Trophoblast cell (in vitro differentiated cells and primary cell): Measurements from ENCODE around the gene RAD54L2.
"Not testable (repeated sequence)": the region's sequence is repeated elsewhere in the genome, so short reads cannot be mapped to it uniquely, and the experiment has no call there.

Experiments
- DNase-seq, 2 donors: peaks; one replicate each; pipeline ENCODE4 v3.0.0-alpha.2; 2016
- H2AFZ ChIP-seq: 2 replicates; pipeline ENCODE4 v1.6.1; 2013; ENCODE audit warnings: low read length, moderate library complexity, mild to moderate bottlenecking; ENCODE audit not compliant: insufficient read depth, poor library complexity
- H2AK5ac ChIP-seq: 2 replicates; pipeline ENCODE4 v1.6.1; 2013; ENCODE audit warnings: mild to moderate bottlenecking, low read length
- H2BK120ac ChIP-seq: 2 replicates; pipeline ENCODE4 v1.6.1; 2013; ENCODE audit warnings: low read length, mild to moderate bottlenecking, moderate library complexity; ENCODE audit not compliant: insufficient read depth, poor library complexity
- H2BK12ac ChIP-seq: 2 replicates; pipeline ENCODE4 v1.6.1; 2013; ENCODE audit warnings: mild to moderate bottlenecking, low read length, moderate library complexity
- H2BK5ac ChIP-seq: 2 replicates; pipeline ENCODE4 v1.6.1; 2013; ENCODE audit warnings: low read length, low read depth, moderate library complexity, mild to moderate bottlenecking; ENCODE audit not compliant: poor library complexity
- H3K14ac ChIP-seq: 2 replicates; pipeline ENCODE4 v1.6.1; 2013; ENCODE audit warnings: mild to moderate bottlenecking, low read length
- H3K18ac ChIP-seq: 2 replicates; pipeline ENCODE4 v1.6.1; 2013; ENCODE audit warnings: mild to moderate bottlenecking, low read length
- H3K23ac ChIP-seq: 2 replicates; pipeline ENCODE4 v1.6.1; 2013; ENCODE audit warnings: low read length
- H3K27ac ChIP-seq: 2 replicates; pipeline ENCODE4 v1.5.1; 2013; ENCODE audit warnings: low read depth, mild to moderate bottlenecking, inconsistent platforms, low read length, moderate library complexity
- H3K27me3 ChIP-seq: 2 replicates; pipeline ENCODE4 v1.6.1; 2013; ENCODE audit warnings: inconsistent platforms, mild to moderate bottlenecking, low read length, moderate library complexity; ENCODE audit not compliant: insufficient read depth
- H3K36me3 ChIP-seq, 2 experiments: 1 replicate in 1 of 2; 2 replicates in 1 of 2; pipeline ENCODE4 v1.6.1; 2013; ENCODE audit warnings: low read length in 2 of 2, mild to moderate bottlenecking in 2 of 2, moderate library complexity in 1 of 2; ENCODE audit not compliant: insufficient read depth in 2 of 2, control insufficient read depth in 1 of 2
- H3K4ac ChIP-seq: 2 replicates; pipeline ENCODE4 v1.6.1; 2013; ENCODE audit warnings: low read depth, mild to moderate bottlenecking, low read length, moderate library complexity
- H3K4me1 ChIP-seq, 2 experiments: 1 replicate in 1 of 2; 2 replicates in 1 of 2; pipeline ENCODE4 v1.6.1; 2013; ENCODE audit warnings: low read length in 2 of 2, mild to moderate bottlenecking in 2 of 2, moderate library complexity in 1 of 2; ENCODE audit not compliant: insufficient read depth in 2 of 2, control insufficient read depth in 1 of 2
- H3K4me2 ChIP-seq: 2 replicates; pipeline ENCODE4 v1.6.1; 2013; ENCODE audit warnings: inconsistent platforms, mild to moderate bottlenecking, low read length, moderate library complexity
- H3K4me3 ChIP-seq: 2 replicates; pipeline ENCODE4 v1.5.1; 2013; ENCODE audit warnings: mild to moderate bottlenecking, low read depth, low read length, inconsistent platforms
- H3K79me1 ChIP-seq: one replicate; pipeline ENCODE4 v1.6.1; 2013; ENCODE audit warnings: low read length
- H3K79me2 ChIP-seq: 2 replicates; pipeline ENCODE4 v1.6.1; 2013; ENCODE audit warnings: low read length, mild to moderate bottlenecking; ENCODE audit not compliant: control insufficient read depth, insufficient read depth, poor library complexity
- H3K9ac ChIP-seq: 2 replicates; pipeline ENCODE4 v1.6.1; 2013; ENCODE audit warnings: mild to moderate bottlenecking, low read length
- H3K9me3 ChIP-seq: 2 replicates; pipeline ENCODE4 v1.6.1; 2013; ENCODE audit warnings: low read depth, mild to moderate bottlenecking, control low read depth, inconsistent platforms, low read length; ENCODE audit not compliant: insufficient read depth
- H4K12ac ChIP-seq: 2 replicates; pipeline ENCODE4 v1.6.1; 2013; ENCODE audit warnings: low read depth, mild to moderate bottlenecking, low read length, moderate library complexity
- H4K8ac ChIP-seq: 2 replicates; pipeline ENCODE4 v1.6.1; 2013; ENCODE audit warnings: low read depth, mild to moderate bottlenecking, low read length, moderate library complexity
- H4K91ac ChIP-seq: one replicate; pipeline ENCODE4 v1.6.1; 2013; ENCODE audit warnings: low read depth, mild to moderate bottlenecking, low read length, moderate library complexity
- WGBS: extraction: QIAGEN DNeasy Blood & Tissue Kit; methylation state at CpG from one replicate; pipeline ENCODE4 v1.1.7; 2013; ENCODE audit warnings: missing lambda C conversion rate; ENCODE audit not compliant: insufficient read length, insufficient coverage; ENCODE audit errors: extremely low coverage; 5-methylcytosine and 5-hydroxymethylcytosine counted together

The RAD54L2 gene

GRCh38 chr3:51557993-51558392 lies 19.5 kb downstream of the RAD54L2 start:
- H3K4me1 ChIP-seq = peaks cover 0 to 5% of the 10 kb centered on the region in 2 experiments
- no peak overlapping the region for H4K12ac ChIP-seq
- no peak overlapping the region for H2BK12ac ChIP-seq
- H4K91ac ChIP-seq = no peak overlapping the region
- H3K14ac ChIP-seq = no peak overlapping the region
- no peak for DNase-seq
- no peak overlapping the region for H3K4me3 ChIP-seq
- no peak overlapping the region for H3K27ac ChIP-seq
- no peak overlapping the region for H2BK5ac ChIP-seq
- H3K4me2 ChIP-seq = no peak overlapping the region
- H3K79me1 ChIP-seq = no peaks in the 10 kb centered on the region
- H4K8ac ChIP-seq = no peak overlapping the region
- no peak overlapping the region for H3K18ac ChIP-seq
- no peaks in the 10 kb centered on the region for H3K27me3 ChIP-seq
- H3K79me2 ChIP-seq = no peaks in the 10 kb centered on the region
- H2BK120ac ChIP-seq = no peak overlapping the region
- H2AK5ac ChIP-seq = no peak overlapping the region
- H3K4ac ChIP-seq = no peak overlapping the region
- H3K36me3 ChIP-seq = peaks cover 2 to 12% of the 10 kb centered on the region in 2 experiments
- H3K9ac ChIP-seq = no peak overlapping the region
- no peaks in the 10 kb centered on the region for H3K9me3 ChIP-seq
- no peak overlapping the region for H3K23ac ChIP-seq
- no peak overlapping the region for H2AFZ ChIP-seq
- no CpG with 5 or more reads among the region's 5 CpGs for WGBS

DNA sequence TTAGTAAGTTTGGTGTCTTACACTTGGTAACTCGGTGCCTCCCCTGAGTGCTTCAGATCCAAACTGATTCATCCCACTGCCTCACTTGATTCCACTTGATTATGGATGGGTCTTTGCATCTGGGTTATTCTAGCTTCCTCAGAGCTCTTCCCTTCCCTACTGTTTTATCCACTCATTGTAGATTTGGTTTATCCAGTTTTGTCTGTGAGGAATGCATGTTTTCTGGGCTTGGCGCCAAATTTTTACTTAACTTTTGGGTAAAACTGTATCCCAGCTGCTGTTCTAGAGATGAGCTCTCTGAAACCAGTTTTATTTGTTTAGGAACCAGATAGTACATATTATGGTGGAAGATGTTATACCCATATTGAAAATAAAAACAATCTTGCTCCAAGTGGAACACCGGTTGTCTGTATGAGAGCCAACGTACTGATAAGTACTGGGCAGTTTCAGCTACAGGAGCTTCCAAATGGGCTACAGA lies 20.9 kb downstream of the RAD54L2 start:
- no CpG with 5 or more reads among the region's 4 CpGs for WGBS
- Histone ChIP-seq H2AK5ac (no peak overlapping the region), H3K14ac (no peak overlapping the region)

DNA sequence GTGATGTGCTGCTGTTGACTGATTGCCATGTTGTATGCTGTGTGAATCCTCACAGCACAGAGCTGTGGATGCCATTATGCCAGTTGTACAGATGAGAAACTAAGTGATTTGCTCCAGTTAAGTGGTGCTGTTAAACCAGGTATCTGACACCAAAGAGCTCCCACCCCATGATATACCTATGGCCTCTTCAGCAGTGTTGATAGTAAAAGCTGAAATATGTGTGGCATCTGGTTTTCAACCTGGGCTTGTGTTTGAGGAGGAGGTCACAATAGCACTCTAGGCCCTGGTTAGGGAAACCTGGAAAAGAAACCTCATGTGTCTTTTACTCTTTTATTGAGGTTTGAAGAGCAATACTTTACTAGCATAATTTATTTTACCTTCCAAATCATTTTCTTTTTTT lies 21.4 kb downstream of the RAD54L2 start:
- Histone ChIP-seq H4K8ac (no peak overlapping the region), H3K27ac (no peak overlapping the region), H2BK12ac (no peak overlapping the region), H3K14ac (no peak overlapping the region), H2AK5ac (no peak overlapping the region), H3K79me2 (no peaks in the 10 kb centered on the region), H2BK5ac (no peak overlapping the region), H3K27me3 (no peaks in the 10 kb centered on the region), H3K23ac (no peak overlapping the region), H2AFZ (no peak overlapping the region), H4K91ac (no peak overlapping the region), H3K18ac (no peak overlapping the region), H3K36me3 (peaks cover 0 to 6% of the 10 kb centered on the region in 2 experiments), H3K4me1 (peaks cover 0 to 5% of the 10 kb centered on the region in 2 experiments), H3K9me3 (no peaks in the 10 kb centered on the region), H3K4me3 (no peak overlapping the region), H3K9ac (no peak overlapping the region), H3K4me2 (no peak overlapping the region), H3K79me1 (no peaks in the 10 kb centered on the region), H3K4ac (no peak overlapping the region), H2BK120ac (no peak overlapping the region), H4K12ac (no peak overlapping the region)
- DNase-seq = no peak

More for the DNA sequence above, 20.9 kb downstream of the RAD54L2 start:
- Histone ChIP-seq H3K9me3 (no peaks in the 10 kb centered on the region), H3K4me3 (no peak overlapping the region), H3K4me1 (peaks cover 0 to 5% of the 10 kb centered on the region in 2 experiments), H3K23ac (no peak overlapping the region), H3K9ac (no peak overlapping the region), H2BK12ac (no peak overlapping the region), H3K27ac (no peak overlapping the region), H3K79me2 (no peaks in the 10 kb centered on the region), H4K12ac (no peak overlapping the region), H3K4ac (no peak overlapping the region), H4K8ac (no peak overlapping the region), H3K79me1 (no peaks in the 10 kb centered on the region), H2BK120ac (no peak overlapping the region), H3K18ac (no peak overlapping the region), H3K27me3 (no peaks in the 10 kb centered on the region), H2AFZ (no peak overlapping the region), H4K91ac (no peak overlapping the region), H3K4me2 (no peak overlapping the region), H3K36me3 (peaks cover 0 to 6% of the 10 kb centered on the region in 2 experiments), H2BK5ac (no peak overlapping the region)
- no peak for DNase-seq

- not testable (repeated sequence) for H3K27ac ChIP-seq, H3K79me1 ChIP-seq, H3K14ac ChIP-seq, H3K4me3 ChIP-seq, H3K23ac ChIP-seq, H2AFZ ChIP-seq, H2BK12ac ChIP-seq, H3K4me1 ChIP-seq, H4K8ac ChIP-seq, H2AK5ac ChIP-seq, H3K9ac ChIP-seq, H3K18ac ChIP-seq, H3K79me2 ChIP-seq, DNase-seq, H3K36me3 ChIP-seq, H3K9me3 ChIP-seq, H2BK120ac ChIP-seq, H2BK5ac ChIP-seq, H3K27me3 ChIP-seq, H4K12ac ChIP-seq, H3K4ac ChIP-seq, H4K91ac ChIP-seq, H3K4me2 ChIP-seq
- WGBS = no CpG with 5 or more reads among the region's 4 CpGs
Observed at GRCh38 chr3:51562403-51562802, 23.9 kb downstream of the RAD54L2 start.
